Kidney (tissue), 14 donors: ENCODE measurements around the gene NUDT1. TPM values are rescaled to one million over a fixed set of nuclear protein-coding genes. Genes with fewer than 3 reads are reported as not detected.

Source experiments
- DNase-seq, 5 donors: peaks; one replicate each; pipeline ENCODE4 v3.0.0-alpha.2; 2013 to 2020
- FAIRE-seq: peaks from 2 replicates; lab custom pipeline; 2012; peaks lifted over from hg19 to GRCh38; lab: Jason Lieb, UNC
- H3K27ac ChIP-seq, 2 donors: one replicate each; pipeline ENCODE4 v1.7.0; 2013; ENCODE audit warnings: low read depth in 2 of 2, low read length in 2 of 2, inconsistent platforms in 1 of 2
- H3K27me3 ChIP-seq: one replicate; pipeline ENCODE4 v1.7.1; 2013; ENCODE audit warnings: low read length, inconsistent platforms; ENCODE audit not compliant: control insufficient read depth, insufficient read depth
- H3K36me3 ChIP-seq, 3 donors: one replicate each; pipeline versions ENCODE4 v1.7.0 to v1.7.1; 2013; ENCODE audit warnings: low read length in 3 of 3, control low read depth in 1 of 3, inconsistent platforms in 1 of 3; ENCODE audit not compliant: insufficient read depth in 3 of 3, control insufficient read depth in 2 of 3
- H3K4me1 ChIP-seq, 3 donors: one replicate each; pipeline versions ENCODE4 v1.7.0 to v1.7.1; 2013; ENCODE audit warnings: low read length in 3 of 3, inconsistent platforms in 1 of 3, low read depth in 1 of 3; ENCODE audit not compliant: control insufficient read depth in 2 of 3, insufficient read depth in 2 of 3
- H3K4me3 ChIP-seq, 3 donors: one replicate each; pipeline versions ENCODE4 v1.7.0 to v1.8.1; 2013; ENCODE audit warnings: low read length in 3 of 3, control low read depth in 1 of 3, inconsistent platforms in 1 of 3
- H3K9ac ChIP-seq, 3 donors: one replicate each; pipeline versions ENCODE4 v1.7.0 to v1.7.1; 2013; ENCODE audit warnings: low read length in 3 of 3, control low read depth in 1 of 3, inconsistent platforms in 1 of 3
- H3K9me3 ChIP-seq, 3 donors: one replicate each; pipeline versions ENCODE4 v1.7.0 to v1.7.1; 2013; ENCODE audit warnings: low read length in 3 of 3, control low read depth in 1 of 3, inconsistent platforms in 1 of 3; ENCODE audit not compliant: control insufficient read depth in 2 of 3, insufficient read depth in 1 of 3
- intact Hi-C: fragments of 100-400 bp; cut with DNase I; formaldehyde crosslinking; loops from one replicate; pipeline ENCODE4 v1.11.1; 2022
- polyA plus RNA-seq: library from polyadenylated mRNA; stranded (reverse); fragments of 350-450 nt; fragmentation: Illumina TruSeq; extraction: RNeasy Lipid Tissue Mini Kit (QIAGEN cat#74804); gene quantifications from one replicate; pipeline ENCODE4 v1.2.3, GENCODE V29; 2014; ENCODE audit warnings: low read depth, low replicate concordance; ENCODE audit not compliant: insufficient read depth
- total RNA-seq: library from RNA; stranded (reverse); fragmentation: NEBNext Ultra II Directional; extraction: Animal tissue kit (Norgen Biotek cat#: 25700); gene quantifications from one replicate; pipeline ENCODE4 v1.2.1, GENCODE V29; 2021
- TF ChIP-seq, protein P1 (sequence below): IDR thresholded peaks from 3 replicates; pipeline ENCODE4 v1.5.1; 2012; ENCODE audit warnings: mild to moderate bottlenecking, moderate library complexity, borderline replicate concordance; ENCODE audit not compliant: insufficient read depth; ENCODE audit errors: extremely low read depth
- donor health status: control.
- donor health status: control.
- donor health status: control.
- donor health status: control.
- donor health status: control.
- donor health status: DM: yes; HTN: yes; CAD: no.
- donor health status: Normal renal cell carcinoma (clear cell type).

Gene NUDT1
- total and polyA plus RNA-seq, 2 donors from 2014 or later: 9.3 to 12.1 TPM

DNA sequence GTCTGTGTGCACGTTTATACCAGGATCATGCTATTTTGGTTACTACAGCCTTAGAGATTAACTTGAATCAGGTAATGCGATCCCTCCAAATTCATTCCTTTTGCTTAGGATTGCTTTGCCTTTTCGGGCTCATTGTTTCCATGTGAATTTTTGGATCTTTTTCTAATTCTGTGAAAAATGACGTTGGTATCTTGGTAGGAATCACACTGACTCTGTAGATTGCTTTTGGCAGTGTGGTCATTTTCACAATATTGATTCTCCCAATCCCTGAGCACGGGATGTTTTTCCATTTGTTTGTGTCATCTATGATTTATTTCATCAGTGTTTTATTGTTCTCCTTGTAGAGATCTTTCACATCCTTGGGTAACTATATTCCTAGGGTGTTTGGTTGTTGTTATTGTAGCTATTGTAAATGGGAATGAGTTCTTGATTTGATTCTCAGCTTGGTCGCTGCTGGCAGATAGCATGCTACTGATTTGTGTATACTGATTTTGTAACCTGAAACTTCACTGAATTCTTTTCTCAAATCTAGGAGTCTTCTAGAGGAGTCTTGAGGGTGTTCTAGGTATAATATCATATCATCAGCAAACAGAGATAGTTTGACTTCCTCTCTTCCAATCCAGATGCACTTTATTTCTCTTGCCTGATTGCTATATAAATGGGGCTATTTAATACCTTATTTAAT is 54.1 kb downstream of the NUDT1 start:
- H3K36me3 ChIP-seq: no peaks in the 10 kb centered on the region
- H3K4me1 ChIP-seq: no peaks in the 10 kb centered on the region
- FAIRE-seq (no peak), DNase-seq (peak in 2 of 5 donors; percentile 12 to 24)
- TF ChIP-seq, protein P1, sequence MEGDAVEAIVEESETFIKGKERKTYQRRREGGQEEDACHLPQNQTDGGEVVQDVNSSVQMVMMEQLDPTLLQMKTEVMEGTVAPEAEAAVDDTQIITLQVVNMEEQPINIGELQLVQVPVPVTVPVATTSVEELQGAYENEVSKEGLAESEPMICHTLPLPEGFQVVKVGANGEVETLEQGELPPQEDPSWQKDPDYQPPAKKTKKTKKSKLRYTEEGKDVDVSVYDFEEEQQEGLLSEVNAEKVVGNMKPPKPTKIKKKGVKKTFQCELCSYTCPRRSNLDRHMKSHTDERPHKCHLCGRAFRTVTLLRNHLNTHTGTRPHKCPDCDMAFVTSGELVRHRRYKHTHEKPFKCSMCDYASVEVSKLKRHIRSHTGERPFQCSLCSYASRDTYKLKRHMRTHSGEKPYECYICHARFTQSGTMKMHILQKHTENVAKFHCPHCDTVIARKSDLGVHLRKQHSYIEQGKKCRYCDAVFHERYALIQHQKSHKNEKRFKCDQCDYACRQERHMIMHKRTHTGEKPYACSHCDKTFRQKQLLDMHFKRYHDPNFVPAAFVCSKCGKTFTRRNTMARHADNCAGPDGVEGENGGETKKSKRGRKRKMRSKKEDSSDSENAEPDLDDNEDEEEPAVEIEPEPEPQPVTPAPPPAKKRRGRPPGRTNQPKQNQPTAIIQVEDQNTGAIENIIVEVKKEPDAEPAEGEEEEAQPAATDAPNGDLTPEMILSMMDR: no peak
- H3K27me3 ChIP-seq: no peaks in the 10 kb centered on the region
- no peak overlapping the region for H3K9ac ChIP-seq
- no peaks in the 10 kb centered on the region for H3K9me3 ChIP-seq
- no peak overlapping the region for H3K4me3 ChIP-seq
- intact Hi-C loops: no loop called here
- H3K27ac ChIP-seq: no peak overlapping the region

DNA sequence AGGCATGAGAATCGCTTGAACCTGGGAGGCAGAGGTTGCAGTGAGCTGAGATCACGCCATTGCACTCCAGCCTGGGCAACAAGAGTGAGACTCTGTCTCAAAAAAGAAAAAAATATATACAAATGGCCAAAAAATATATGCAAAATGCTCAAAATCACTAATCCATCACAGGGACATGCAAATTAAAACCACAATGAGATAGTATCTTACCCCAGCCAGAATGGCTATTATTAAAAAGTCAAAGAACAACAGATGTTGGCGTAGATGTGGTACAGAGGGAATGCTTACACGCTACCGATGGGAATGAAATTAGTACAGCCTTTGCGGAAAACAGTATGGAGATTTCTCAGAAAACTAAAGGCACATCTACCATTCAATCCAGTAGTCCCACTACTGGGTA is 54.8 kb downstream of the NUDT1 start:
- no peaks in the 10 kb centered on the region for H3K9me3 ChIP-seq
- FAIRE-seq (no peak), DNase-seq (no peak)
- intact Hi-C loops: no loop called here
- no peaks in the 10 kb centered on the region for H3K36me3 ChIP-seq
- H3K4me3 ChIP-seq: no peak overlapping the region
- H3K9ac ChIP-seq: no peak overlapping the region
- H3K27me3 ChIP-seq: no peaks in the 10 kb centered on the region
- no peak overlapping the region for H3K27ac ChIP-seq
- no peaks in the 10 kb centered on the region for H3K4me1 ChIP-seq
- TF ChIP-seq, protein P1: no peak

DNA sequence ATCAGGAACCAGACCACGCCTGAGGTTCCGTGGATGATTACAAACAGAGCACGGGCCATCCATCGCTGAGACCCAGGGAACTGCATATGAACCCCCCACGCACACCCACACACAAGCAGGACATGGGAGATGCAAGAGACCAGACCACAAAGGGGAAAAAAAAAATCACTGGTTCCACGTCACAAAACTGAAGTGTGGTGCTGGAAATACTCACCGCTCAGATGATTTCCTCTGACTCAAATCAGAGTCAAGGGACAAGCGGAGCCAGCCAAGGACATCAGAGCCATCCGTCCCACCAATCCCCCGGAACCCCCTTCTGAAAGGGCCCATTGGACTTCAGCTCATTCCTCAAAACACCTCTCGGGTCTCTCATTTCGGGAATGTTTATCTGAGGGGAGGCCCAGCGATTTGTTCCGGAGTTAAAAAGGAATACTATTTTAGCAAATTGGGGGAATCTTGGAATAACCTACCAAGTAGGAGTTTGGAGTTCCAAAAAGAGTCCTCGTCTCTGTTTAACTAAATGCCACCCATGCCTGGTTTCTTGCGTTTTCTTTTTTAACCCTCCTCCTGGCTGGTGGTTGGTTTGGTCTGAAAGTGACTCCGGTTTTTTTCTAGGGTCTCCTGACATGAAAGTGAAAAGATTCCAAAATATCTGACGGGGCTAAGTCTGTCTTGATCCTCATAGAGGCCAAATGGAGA is 57.3 kb downstream of the NUDT1 start:
- Histone ChIP-seq H3K4me1 (no peaks in the 10 kb centered on the region), H3K4me3 (peak overlapping the region in 1 of 3 donors; percentile 17), H3K36me3 (no peaks in the 10 kb centered on the region), H3K27me3 (no peaks in the 10 kb centered on the region), H3K9me3 (no peaks in the 10 kb centered on the region), H3K9ac (peak overlapping the region in 1 of 3 donors; percentile 26), H3K27ac (peak overlapping the region; percentile 14 to 65)
- FAIRE-seq: no peak
- intact Hi-C loops: no loop called here
- TF ChIP-seq, protein P1: no peak
- DNase-seq: peak in 2 of 5 donors; percentile 29 to 56
